GM12878 (cell line): ENCODE results near the gene UBASH3A. TPM values are rescaled to one million over a fixed set of nuclear protein-coding genes. Genes with fewer than 3 reads are reported as not detected.

ENCODE experiments used
- JUND ChIP-seq: IDR thresholded peaks from 2 replicates; pipeline ENCODE4 v1.6.1; 2012; ENCODE audit warnings: low read depth, mild to moderate bottlenecking, low read length, improper control_type of control experiment, moderate library complexity
- MTA3 ChIP-seq: IDR thresholded peaks from 2 replicates; pipeline ENCODE4 v1.6.1; 2012; ENCODE audit warnings: low read length, inconsistent platforms, borderline replicate concordance
- polyA plus RNA-seq, 11 experiments: library from polyadenylated mRNA; depleted of rRNA in 4 of 11; unstranded in 6 of 11; stranded (reverse) in 5 of 11; fragments of >200 nt; fragmentation: Nextera tagmentation in 4 of 11; fragmentation: Illumina TruSeq in 1 of 11; extraction: Ambion mirVana in 4 of 11; extraction: Trizol in 1 of 11; gene quantifications; 1 replicate in 1 of 11; 2 replicates in 10 of 11; pipeline versions ENCODE4 v1.2.1 to v1.2.3, GENCODE V29; 2011 to 2016; ENCODE audit warnings: inconsistent platforms in 2 of 11, missing spikeins in 2 of 11, low read depth in 1 of 11
- total RNA-seq, 4 experiments: library from RNA; depleted of rRNA in 3 of 4; stranded (reverse); fragments of >200 nt in 3 of 4; fragmentation: Illumina TruSeq in 1 of 4; extraction: Trizol in 1 of 4; gene quantifications; 2 replicates each; pipeline versions ENCODE4 v1.2.1 to v1.2.3, GENCODE V29; 2013 to 2021
- TF ChIP-seq, protein P1 (sequence below): IDR thresholded peaks from 2 replicates; pipeline ENCODE4 v1.6.1; 2011; ENCODE audit warnings: mild to moderate bottlenecking, low read depth, low read length, moderate library complexity; ENCODE audit not compliant: insufficient replicate concordance
- TF ChIP-seq, protein P2 (sequence below): fragments of 450-650 bp; formaldehyde crosslinking; IDR thresholded peaks from 2 replicates; pipeline ENCODE4 v1.5.0; 2022; ENCODE audit warnings: mild to moderate bottlenecking, missing genetic modification characterization
- TF ChIP-seq, protein P3 (sequence below): fragments of 450-650 bp; IDR thresholded peaks from 2 replicates; pipeline ENCODE4 v1.6.1; 2017; ENCODE audit warnings: borderline replicate concordance
- TF ChIP-seq, protein P4 (sequence below): fragments of 150-350 bp; IDR thresholded peaks from 2 replicates; pipeline ENCODE4 v1.6.1; 2016; ENCODE audit warnings: low read depth, low read length

Gene UBASH3A
- total and polyA plus RNA-seq, 10 of the 15 experiments (the other 5 are each of a cell fraction or from before 2014, with no cell fraction given) = 0.04 to 0.39 (median 0.23) TPM; not detected in 1

DNA sequence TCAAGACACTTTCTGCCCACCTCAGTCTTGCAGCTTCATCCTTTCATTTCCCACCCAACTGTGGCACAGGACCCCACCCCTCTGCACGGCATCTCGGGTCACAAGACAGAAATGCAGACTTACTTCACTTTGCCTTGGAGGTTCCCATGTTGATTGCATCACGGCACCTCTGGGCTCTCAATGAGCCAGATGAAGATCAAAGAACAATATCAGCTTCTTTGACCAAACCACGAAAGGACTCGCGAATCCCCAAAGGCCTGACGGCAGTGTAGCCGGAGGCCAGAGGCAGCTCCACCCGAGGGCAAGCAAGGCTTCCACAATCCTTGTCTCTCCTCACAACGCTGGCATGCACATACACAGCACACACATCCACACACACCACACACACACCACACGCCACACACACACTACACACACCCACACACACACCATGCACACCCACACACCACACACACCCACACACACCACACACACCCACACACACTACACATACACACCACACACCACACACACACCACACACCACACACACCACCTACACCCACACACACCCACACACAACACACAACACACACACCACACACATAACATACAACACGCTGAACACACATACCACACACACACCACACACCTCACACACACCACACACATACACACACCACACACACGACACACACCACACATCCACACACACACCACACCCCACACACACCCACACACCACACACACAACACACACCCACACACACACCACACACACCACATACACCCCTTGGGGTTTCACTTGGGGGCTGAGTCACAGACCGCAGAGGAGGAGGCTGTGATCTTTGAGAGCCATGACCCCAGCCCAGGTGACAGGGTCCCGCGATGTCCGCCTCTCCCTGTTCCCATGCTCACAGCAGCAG lies 35.8 kb downstream of the UBASH3A start (continued):
- TF ChIP-seq, protein P1, sequence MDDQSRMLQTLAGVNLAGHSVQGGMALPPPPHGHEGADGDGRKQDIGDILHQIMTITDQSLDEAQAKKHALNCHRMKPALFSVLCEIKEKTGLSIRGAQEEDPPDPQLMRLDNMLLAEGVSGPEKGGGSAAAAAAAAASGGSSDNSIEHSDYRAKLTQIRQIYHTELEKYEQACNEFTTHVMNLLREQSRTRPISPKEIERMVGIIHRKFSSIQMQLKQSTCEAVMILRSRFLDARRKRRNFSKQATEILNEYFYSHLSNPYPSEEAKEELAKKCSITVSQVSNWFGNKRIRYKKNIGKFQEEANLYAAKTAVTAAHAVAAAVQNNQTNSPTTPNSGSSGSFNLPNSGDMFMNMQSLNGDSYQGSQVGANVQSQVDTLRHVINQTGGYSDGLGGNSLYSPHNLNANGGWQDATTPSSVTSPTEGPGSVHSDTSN = no peak
- TF ChIP-seq, protein P2, sequence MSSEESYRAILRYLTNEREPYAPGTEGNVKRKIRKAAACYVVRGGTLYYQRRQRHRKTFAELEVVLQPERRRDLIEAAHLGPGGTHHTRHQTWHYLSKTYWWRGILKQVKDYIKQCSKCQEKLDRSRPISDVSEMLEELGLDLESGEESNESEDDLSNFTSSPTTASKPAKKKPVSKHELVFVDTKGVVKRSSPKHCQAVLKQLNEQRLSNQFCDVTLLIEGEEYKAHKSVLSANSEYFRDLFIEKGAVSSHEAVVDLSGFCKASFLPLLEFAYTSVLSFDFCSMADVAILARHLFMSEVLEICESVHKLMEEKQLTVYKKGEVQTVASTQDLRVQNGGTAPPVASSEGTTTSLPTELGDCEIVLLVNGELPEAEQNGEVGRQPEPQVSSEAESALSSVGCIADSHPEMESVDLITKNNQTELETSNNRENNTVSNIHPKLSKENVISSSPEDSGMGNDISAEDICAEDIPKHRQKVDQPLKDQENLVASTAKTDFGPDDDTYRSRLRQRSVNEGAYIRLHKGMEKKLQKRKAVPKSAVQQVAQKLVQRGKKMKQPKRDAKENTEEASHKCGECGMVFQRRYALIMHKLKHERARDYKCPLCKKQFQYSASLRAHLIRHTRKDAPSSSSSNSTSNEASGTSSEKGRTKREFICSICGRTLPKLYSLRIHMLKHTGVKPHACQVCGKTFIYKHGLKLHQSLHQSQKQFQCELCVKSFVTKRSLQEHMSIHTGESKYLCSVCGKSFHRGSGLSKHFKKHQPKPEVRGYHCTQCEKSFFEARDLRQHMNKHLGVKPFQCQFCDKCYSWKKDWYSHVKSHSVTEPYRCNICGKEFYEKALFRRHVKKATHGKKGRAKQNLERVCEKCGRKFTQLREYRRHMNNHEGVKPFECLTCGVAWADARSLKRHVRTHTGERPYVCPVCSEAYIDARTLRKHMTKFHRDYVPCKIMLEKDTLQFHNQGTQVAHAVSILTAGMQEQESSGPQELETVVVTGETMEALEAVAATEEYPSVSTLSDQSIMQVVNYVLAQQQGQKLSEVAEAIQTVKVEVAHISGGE (CRISPR knock-in tag) = no peak
- TF ChIP-seq, protein P3, sequence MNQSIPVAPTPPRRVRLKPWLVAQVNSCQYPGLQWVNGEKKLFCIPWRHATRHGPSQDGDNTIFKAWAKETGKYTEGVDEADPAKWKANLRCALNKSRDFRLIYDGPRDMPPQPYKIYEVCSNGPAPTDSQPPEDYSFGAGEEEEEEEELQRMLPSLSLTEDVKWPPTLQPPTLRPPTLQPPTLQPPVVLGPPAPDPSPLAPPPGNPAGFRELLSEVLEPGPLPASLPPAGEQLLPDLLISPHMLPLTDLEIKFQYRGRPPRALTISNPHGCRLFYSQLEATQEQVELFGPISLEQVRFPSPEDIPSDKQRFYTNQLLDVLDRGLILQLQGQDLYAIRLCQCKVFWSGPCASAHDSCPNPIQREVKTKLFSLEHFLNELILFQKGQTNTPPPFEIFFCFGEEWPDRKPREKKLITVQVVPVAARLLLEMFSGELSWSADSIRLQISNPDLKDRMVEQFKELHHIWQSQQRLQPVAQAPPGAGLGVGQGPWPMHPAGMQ = peak; percentile 54
- TF ChIP-seq, protein P4, sequence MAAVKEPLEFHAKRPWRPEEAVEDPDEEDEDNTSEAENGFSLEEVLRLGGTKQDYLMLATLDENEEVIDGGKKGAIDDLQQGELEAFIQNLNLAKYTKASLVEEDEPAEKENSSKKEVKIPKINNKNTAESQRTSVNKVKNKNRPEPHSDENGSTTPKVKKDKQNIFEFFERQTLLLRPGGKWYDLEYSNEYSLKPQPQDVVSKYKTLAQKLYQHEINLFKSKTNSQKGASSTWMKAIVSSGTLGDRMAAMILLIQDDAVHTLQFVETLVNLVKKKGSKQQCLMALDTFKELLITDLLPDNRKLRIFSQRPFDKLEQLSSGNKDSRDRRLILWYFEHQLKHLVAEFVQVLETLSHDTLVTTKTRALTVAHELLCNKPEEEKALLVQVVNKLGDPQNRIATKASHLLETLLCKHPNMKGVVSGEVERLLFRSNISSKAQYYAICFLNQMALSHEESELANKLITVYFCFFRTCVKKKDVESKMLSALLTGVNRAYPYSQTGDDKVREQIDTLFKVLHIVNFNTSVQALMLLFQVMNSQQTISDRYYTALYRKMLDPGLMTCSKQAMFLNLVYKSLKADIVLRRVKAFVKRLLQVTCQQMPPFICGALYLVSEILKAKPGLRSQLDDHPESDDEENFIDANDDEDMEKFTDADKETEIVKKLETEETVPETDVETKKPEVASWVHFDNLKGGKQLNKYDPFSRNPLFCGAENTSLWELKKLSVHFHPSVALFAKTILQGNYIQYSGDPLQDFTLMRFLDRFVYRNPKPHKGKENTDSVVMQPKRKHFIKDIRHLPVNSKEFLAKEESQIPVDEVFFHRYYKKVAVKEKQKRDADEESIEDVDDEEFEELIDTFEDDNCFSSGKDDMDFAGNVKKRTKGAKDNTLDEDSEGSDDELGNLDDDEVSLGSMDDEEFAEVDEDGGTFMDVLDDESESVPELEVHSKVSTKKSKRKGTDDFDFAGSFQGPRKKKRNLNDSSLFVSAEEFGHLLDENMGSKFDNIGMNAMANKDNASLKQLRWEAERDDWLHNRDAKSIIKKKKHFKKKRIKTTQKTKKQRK = no peak
- TF ChIP-seq MTA3 = peak; percentile 88; the same call in 1 of the 2 replicates
- no peak for TF ChIP-seq JUND
- TF ChIP-seq, all 136 proteins: peak for 51
